HFF-Myc (cell line): ENCODE data around the gene STK4.

ENCODE experiments used
- DNase-seq: peaks from one replicate; pipeline ENCODE4 v3.0.0-alpha.2; 2011; ENCODE audit warnings: low read depth; ENCODE audit errors: extremely low read depth
- H3K4me3 ChIP-seq: replicated peaks from 2 replicates; pipeline ENCODE4 v1.5.1; 2011; ENCODE audit warnings: low read depth, mild to moderate bottlenecking, control low read depth, low read length
- TF ChIP-seq, protein P1 (sequence below): IDR thresholded peaks from 2 replicates; pipeline ENCODE4 v1.5.1; 2012; ENCODE audit warnings: mild to moderate bottlenecking, low read depth, low read length, control low read depth; ENCODE audit errors: missing control alignments

The STK4 gene

GRCh38 chr20:45032781-45033180 is 66.5 kb downstream of the STK4 start:
- TF ChIP-seq, protein P1, sequence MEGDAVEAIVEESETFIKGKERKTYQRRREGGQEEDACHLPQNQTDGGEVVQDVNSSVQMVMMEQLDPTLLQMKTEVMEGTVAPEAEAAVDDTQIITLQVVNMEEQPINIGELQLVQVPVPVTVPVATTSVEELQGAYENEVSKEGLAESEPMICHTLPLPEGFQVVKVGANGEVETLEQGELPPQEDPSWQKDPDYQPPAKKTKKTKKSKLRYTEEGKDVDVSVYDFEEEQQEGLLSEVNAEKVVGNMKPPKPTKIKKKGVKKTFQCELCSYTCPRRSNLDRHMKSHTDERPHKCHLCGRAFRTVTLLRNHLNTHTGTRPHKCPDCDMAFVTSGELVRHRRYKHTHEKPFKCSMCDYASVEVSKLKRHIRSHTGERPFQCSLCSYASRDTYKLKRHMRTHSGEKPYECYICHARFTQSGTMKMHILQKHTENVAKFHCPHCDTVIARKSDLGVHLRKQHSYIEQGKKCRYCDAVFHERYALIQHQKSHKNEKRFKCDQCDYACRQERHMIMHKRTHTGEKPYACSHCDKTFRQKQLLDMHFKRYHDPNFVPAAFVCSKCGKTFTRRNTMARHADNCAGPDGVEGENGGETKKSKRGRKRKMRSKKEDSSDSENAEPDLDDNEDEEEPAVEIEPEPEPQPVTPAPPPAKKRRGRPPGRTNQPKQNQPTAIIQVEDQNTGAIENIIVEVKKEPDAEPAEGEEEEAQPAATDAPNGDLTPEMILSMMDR: no peak
- DNase-seq: no peak
- H3K4me3 ChIP-seq: no peak overlapping the region

DNA sequence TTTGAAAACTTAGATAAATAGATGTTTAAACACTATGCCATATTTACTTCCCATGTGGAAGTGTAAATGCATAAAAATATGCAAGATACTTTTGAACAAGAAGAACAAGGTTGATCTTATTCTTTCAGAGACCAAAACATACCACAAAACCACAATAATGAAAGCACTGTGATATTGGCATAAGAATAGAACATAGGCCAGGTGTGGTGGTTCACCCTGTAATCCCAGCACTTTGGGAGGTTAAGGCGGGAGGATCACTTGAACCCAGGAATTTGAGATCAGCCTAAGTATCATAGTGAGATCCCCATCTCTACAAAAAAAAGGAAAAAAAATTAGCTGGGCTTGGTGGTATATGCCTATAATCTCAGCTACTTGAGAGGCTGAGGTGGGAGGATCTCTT is 68.1 kb downstream of the STK4 start:
- H3K4me3 ChIP-seq: no peak overlapping the region
- DNase-seq: no peak
- TF ChIP-seq, protein P1: no peak

- no peak for DNase-seq
- H3K4me3 ChIP-seq: no peak overlapping the region
- TF ChIP-seq, protein P1: no peak
Observed at GRCh38 chr20:45036044-45036755, 69.9 kb downstream of the STK4 start.

DNA sequence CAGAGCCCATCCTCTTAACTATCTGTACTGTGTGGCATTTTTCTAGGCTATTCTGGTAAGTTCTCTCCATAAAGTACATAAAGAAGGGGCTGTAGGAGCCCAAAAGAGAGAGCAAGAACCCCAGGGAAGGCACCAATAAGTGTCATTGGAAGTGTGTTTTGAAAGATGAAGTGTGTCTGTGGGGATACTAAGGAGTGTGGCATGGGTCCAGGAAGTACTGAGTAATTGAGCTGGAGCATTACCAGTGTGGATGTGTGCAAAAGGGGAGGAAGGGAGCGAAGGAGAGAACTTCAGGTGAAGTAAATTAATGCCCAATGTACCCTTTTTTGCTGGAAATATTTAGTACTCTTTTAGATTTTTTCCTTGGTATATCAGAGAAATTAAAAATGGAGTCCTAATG is 70.7 kb downstream of the STK4 start:
- no peak overlapping the region for H3K4me3 ChIP-seq
- DNase-seq: no peak
- TF ChIP-seq, protein P1: no peak

DNA sequence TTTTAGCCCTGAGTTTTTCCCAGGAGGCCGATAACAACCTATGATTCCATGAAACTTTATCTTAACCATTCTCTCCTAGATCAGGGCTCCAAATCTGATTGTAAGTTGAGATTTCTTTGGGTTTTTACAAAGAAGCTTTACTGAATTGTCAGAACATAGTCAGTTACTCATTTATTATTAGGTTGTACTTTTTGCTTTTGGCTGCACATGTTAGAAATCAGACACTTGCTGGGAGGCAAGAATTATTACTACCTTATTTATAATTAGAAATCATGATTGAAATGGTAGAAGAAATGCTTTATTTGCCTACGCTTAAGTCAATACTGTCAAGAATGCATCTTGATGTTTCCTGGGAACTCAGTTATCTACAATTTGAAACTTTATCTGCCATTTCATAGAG is 71.3 kb downstream of the STK4 start:
- no peak overlapping the region for H3K4me3 ChIP-seq
- DNase-seq: no peak
- TF ChIP-seq, protein P1: no peak

DNA sequence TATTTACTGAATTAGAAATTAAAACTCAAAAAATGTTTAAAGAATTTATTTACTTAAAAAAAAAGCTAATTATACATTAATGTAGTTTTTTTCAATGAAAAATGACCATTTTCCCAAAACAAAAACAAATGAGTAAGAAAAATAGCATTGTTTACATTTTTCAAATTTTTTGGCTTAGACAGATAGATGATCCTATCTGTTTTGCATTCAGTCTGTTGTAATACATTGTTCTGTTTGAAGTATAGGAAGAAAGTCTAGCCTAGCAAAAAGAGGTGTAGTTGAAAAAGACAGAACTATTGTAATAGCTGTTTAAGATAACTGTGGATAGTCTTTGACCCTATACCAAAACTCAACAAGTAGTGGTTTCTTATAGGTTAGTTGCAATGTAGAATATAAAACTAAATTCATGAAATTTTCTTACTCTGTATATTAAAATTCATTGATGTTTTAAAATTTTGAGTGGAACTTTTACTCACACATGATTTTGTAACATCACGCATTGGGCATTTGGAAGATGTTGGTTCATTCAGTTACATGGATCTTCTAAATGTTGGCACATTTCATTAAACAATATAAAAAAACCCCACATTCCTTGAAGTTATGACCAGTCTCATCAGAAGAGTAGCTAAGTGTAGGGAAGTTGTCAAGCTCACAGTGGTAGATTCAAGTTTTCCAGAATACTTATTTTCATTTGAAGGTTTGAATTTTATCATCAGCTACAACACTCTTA is 72.6 kb downstream of the STK4 start:
- no peak for DNase-seq
- TF ChIP-seq, protein P1: no peak
- H3K4me3 ChIP-seq: no peak overlapping the region
